Nasal cavity respiratory epithelium epithelial cell of viscerocranial mucosa (primary cell): Measurements from ENCODE around the gene GAB4. TPM values are rescaled to one million over a fixed set of nuclear protein-coding genes. Genes with fewer than 3 reads are reported as not detected.

Experiments
- total RNA-seq: library from RNA; depleted of rRNA; stranded (reverse); fragments of >200 nt; gene quantifications from 2 replicates; pipeline ENCODE4 v1.2.3, GENCODE V29; 2014

GAB4 gene, protein sequence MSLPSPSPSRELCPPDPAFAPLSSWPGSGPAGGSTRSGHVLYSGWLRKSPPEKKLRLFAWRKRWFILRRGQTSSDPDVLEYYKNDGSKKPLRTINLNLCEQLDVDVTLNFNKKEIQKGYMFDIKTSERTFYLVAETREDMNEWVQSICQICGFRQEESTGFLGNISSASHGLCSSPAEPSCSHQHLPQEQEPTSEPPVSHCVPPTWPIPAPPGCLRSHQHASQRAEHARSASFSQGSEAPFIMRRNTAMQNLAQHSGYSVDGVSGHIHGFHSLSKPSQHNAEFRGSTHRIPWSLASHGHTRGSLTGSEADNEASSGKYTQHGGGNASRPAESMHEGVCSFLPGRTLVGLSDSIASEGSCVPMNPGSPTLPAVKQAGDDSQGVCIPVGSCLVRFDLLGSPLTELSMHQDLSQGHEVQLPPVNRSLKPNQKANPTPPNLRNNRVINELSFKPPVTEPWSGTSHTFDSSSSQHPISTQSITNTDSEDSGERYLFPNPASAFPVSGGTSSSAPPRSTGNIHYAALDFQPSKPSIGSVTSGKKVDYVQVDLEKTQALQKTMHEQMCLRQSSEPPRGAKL
- total RNA-seq = not detected in 2 replicates

DNA sequence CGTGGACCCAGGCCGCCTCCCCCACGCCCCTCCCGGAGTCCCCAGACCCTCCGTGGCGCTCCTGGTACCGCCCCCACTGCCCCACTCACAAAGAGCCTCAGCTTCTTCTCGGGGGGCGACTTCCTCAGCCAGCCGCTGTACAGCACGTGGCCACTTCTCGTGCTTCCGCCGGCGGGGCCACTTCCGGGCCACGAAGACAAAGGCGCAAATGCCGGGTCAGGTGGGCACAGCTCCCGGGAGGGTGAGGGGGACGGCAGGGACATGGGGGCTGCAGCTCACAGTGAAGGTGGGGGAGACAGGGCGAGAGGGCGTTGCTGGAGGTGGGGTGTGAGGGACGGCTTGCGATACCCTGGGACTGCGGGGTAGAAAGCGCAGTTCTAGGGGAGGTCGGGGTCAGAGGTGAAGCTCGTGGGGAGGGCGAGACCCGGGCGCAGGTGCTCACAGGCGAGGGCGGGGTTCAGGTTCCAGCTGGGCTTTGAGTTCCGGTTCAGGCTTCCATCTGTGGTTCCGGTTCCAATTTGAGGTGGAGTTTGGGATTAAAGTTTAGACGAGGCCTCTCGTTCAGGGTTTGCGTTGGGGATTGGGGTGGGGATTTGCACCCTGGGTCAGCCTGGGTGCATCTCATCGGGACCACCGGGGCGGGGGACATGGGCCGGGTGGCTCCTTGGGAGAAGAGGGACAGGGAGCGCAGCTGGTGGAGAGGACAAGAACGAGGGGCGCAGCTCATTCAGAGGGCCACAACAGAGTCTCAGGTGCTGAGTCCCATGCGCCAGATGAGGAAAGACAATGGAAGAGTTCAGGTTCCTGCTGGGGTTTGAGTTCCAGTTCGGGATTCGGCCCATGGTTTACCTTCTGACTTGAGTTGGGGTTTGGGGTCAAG is at the start of gene GAB4:
TSS of gene GAB4 (minus strand) at position 371 of the 880 bp plus-strand sequence. CDS start at position 263, 108 bp downstream.

Other genes starting within 250 kb of the GAB4 start
- gene XKR3, start 182.8 kb downstream of the GAB4 start, total RNA-seq = not detected in 2 replicates
- 4.1 and 13.5 TPM in 2 replicates for gene IL17RA, start 76.8 kb upstream of the GAB4 start, total RNA-seq
- 0.07 TPM in 1 of 2 replicates, not detected in the other for gene TMEM121B, start 113.1 kb upstream of the GAB4 start, total RNA-seq
- gene HDHD5, start 151.1 kb upstream of the GAB4 start, total RNA-seq = 24.8 and 30.8 TPM in 2 replicates
- 0.34 and 1.9 TPM in 2 replicates for gene ADA2, start 211.2 kb upstream of the GAB4 start, total RNA-seq